Measurements from ENCODE around the gene EFCAB11.
A peak's percentile ranks its signal among the peaks of the same experiment; 100 is the strongest.
"Not testable (repeated sequence)": the region's sequence is repeated elsewhere in the genome, so short reads cannot be mapped to it uniquely, and the experiment has no call there.

The EFCAB11 gene

DNA sequence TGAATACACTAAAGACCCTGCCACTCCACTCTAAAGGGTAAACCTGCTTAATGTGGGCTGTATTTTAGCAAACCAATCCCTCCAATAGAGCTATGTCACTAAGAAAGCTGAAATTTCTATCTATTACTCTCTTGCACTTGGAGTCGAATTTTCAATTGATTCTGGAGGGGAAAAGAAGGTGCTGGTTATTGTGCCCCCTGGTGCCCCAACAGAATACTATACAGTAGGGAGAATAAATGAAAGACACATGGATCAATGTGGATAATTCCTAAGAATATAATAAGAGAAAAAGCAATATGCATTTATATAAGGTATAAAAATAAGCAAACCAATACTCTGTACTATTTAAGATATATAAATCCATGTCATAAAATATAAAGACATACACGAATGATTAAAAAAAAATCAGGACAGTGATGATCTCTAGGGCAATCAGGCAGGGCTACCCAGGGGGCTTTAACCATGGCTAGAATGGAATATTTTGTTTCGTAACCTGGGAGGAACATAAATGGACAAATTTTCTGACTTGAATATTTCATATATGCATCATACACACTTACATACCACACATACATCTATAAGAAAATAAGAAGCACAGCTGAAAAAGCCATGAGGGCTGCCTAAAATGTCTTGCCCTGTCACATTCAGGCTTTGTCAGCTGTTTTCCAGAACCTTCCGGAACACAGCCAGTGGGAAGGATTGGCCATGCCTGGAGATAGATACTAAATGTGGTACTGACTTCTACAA lies 54.4 kb downstream of the EFCAB11 start:
- DNase-seq (ENCODE audit: low read depth in 1 of 2, low spot score in 1 of 2) = peak; percentile 38 to 40
- in situ Hi-C loops (cut with HindIII; ENCODE audit: low pct_unique_long_range_greater_than_20kb, low sequenced_read_pairs) = no loop called here
- no peak for TF ChIP-seq JUND (IDR thresholded peaks at IDR 0.05; ENCODE audit: low read depth)

DNA sequence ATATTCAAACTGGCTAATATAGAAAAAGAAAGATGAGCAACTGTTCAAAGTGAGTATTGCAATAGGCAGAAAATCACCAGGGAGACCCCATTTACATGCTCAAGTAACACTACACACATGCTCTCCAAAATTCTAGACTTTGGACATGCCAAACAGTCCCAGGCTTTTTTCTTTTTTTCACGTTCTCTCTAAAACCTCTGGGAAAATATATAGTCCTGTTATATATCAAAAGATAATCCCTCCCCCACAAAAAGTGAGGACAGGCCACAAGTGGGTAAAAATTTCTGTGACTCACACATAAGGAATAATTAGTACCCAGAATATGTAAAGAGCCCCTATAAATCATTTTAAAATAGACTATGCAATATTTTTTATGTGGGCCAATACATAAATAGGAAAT lies 55.2 kb downstream of the EFCAB11 start:
- in situ Hi-C loops (cut with HindIII; ENCODE audit: low pct_unique_long_range_greater_than_20kb, low sequenced_read_pairs) = no loop called here
- no peak for DNase-seq (ENCODE audit: low read depth in 1 of 2, low spot score in 1 of 2)
- TF ChIP-seq JUND (IDR thresholded peaks at IDR 0.05; ENCODE audit: low read depth) = no peak

DNA sequence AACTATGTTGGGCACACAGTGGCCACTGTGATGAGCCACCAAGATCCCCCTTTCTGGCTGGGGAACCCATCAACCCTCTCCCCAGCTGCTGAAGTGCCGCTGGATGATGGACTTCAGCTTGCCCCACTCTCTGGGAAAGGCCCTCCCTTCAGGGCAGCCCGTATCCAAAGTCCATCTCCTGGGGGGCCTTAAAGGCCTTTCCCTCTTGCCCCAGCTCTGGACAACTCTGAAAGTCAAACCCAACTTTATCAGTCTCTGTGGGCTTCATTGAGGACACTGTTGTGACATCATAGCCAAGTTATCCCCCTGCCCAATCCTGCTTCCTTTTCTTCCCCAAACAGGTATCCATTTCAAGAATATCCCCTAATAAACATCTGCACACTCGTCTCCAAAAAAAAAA lies 61.1 kb downstream of the EFCAB11 start:
- in situ Hi-C loops (cut with HindIII; ENCODE audit: low pct_unique_long_range_greater_than_20kb, low sequenced_read_pairs); DNase-seq (ENCODE audit: low read depth in 1 of 2, low spot score in 1 of 2): not testable (repeated sequence)

DNA sequence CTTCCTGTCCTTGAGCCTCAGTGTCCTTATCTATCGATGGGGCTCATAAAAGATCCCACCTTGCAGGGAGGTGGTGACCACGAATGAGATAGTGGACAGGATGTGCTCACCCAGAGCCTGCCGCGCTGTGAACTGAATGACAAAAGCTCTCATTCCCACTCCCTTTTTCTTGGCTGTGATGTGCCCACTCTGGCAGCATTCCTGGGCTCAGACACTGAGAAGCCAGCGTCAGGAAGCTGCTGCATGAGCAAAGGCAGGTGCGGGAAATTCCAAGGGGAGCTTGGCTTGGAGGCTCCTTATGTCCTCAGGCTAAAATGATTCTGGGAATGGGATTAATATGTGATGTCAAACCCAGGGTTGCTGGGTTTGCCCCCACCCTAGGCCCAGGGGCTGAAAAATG lies 61.6 kb downstream of the EFCAB11 start:
- no peak for DNase-seq (ENCODE audit: low read depth in 1 of 2, low spot score in 1 of 2)
- in situ Hi-C loops (cut with HindIII; ENCODE audit: low pct_unique_long_range_greater_than_20kb, low sequenced_read_pairs) = no loop called here
- no peak for TF ChIP-seq JUND (IDR thresholded peaks at IDR 0.05; ENCODE audit: low read depth)

DNA sequence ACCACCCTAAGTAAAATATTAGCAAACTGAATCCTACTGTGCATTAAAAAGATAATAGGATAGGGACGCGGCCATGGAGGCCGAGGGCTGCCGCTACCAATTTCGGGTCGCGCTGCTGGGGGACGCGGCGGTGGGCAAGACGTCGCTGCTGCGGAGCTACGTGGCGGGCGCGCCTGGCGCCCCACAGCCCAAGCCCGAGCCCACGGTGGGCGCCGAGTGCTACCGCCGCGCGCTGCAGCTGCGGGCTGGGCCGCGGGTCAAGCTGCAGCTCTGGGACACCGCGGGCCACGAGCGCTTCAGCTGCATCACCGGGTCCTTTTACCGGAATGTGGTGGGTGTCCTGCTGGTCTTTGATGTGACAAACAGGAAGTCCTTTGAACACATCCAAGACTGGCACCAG lies 62.8 kb downstream of the EFCAB11 start:
- in situ Hi-C loops (cut with HindIII; ENCODE audit: low pct_unique_long_range_greater_than_20kb, low sequenced_read_pairs) = not testable (repeated sequence)

DNA sequence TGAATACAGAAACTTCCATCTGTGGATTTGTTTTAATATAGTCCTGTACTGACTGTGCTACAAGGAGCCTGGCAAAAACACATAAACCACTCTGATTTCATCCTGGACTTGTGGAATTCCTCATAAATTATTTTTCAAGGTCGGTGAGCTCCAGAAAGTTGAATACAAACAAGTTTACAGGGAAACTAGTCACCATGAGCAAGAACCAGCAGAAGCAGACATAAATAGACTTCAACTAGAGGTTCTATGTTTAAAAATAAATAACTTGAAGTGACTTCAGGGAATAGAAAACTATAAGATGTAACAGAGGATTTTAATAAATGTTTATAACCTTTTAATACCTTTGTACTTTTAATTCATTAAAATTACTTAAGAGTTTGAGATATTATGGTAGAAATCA lies 63.5 kb downstream of the EFCAB11 start:
- no peak for TF ChIP-seq JUND (IDR thresholded peaks at IDR 0.05; ENCODE audit: low read depth)
- in situ Hi-C loops (cut with HindIII; ENCODE audit: low pct_unique_long_range_greater_than_20kb, low sequenced_read_pairs) = no loop called here
- DNase-seq (ENCODE audit: low read depth in 1 of 2, low spot score in 1 of 2) = no peak

More for the DNA sequence above, 62.8 kb downstream of the EFCAB11 start:
- DNase-seq (ENCODE audit: low read depth in 1 of 2, low spot score in 1 of 2) = not testable (repeated sequence)

DNA sequence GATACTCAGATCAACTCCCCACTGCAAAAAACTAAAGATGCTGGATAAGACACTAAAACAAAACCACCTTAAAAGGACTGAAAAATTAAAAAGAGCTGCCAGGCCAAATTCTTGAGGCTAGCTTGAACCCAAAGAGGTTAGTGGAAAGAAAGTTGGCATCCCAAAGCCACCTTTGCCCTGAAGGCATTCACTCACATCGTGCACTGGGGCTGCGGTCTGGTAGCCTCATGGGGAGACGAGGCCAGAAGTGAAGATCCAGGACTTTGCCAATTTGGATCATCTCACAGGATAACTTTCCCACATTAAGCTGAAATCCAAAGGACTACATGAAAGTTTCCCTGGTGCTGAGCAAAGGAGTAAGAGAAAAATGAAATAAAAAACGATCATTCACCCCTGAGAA lies 63.9 kb downstream of the EFCAB11 start:
- no peak for DNase-seq (ENCODE audit: low read depth in 1 of 2, low spot score in 1 of 2)
- TF ChIP-seq JUND (IDR thresholded peaks at IDR 0.05; ENCODE audit: low read depth) = no peak
- in situ Hi-C loops (cut with HindIII; ENCODE audit: low pct_unique_long_range_greater_than_20kb, low sequenced_read_pairs) = no loop called here

DNA sequence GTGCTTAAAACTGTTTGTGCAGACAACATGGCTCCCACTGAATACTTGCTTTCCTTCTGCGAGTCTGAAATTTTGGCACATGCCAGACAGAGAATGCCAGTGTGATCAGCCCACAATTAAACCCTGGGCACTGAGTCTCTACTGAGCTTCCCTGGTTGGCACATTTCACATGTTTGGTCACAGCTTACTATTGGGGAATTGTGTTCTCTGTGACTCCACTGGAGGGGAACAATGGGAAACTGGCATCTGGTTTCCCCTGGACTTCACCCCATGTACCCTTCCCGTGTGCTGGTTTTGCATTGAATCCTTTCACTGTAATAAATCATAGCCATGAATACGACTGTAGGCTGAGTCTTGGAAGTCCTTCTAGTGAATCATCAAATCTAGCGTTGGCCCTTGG lies 64.9 kb downstream of the EFCAB11 start:
- DNase-seq (ENCODE audit: low read depth in 1 of 2, low spot score in 1 of 2) = no peak
- no peak for TF ChIP-seq JUND (IDR thresholded peaks at IDR 0.05; ENCODE audit: low read depth)
- in situ Hi-C loops (cut with HindIII; ENCODE audit: low pct_unique_long_range_greater_than_20kb, low sequenced_read_pairs) = no loop called here

DNA sequence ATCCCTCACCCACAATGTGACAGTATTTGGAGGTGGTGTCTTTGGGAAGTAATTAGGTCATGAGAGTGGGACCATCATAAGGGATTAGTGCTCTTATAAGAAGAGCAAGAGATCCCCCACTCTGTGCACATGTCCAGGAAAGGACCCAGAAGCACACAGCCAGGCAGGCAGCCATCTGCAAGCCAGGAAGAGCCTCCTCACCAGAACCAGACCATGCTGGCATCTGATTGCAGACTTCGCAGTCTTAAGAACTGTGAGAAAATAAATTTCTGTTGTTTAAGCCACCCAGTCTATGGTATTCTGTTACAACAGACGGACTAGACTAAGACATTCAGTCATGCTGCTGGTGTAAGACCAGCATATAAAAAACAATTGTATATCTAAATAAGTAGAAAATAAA lies 69.8 kb downstream of the EFCAB11 start:
- in situ Hi-C loops (cut with HindIII; ENCODE audit: low pct_unique_long_range_greater_than_20kb, low sequenced_read_pairs) = no loop called here
- DNase-seq (ENCODE audit: low read depth in 1 of 2, low spot score in 1 of 2) = no peak
- TF ChIP-seq JUND (IDR thresholded peaks at IDR 0.05; ENCODE audit: low read depth) = no peak

DNA sequence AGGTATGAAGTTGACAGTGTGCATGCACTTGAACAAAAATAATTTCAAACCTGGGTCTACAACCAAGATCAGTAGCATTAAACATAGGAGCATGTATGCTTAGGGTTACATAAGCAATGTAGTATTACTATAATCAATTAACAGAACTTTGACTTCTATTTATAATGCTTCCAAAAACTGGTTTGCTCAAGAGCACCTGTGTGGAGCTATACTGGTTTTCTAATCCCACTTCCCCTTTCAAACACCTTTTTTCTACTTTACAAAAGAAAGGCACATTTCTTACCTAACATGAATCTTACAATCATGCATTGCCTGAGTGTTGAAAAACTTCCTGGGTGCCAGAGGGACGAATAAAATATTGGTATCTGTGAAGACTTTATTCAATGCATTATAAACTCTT lies 72.7 kb downstream of the EFCAB11 start:
- no peak for TF ChIP-seq JUND (IDR thresholded peaks at IDR 0.05; ENCODE audit: low read depth)
- in situ Hi-C loops (cut with HindIII; ENCODE audit: low pct_unique_long_range_greater_than_20kb, low sequenced_read_pairs) = no loop called here
- DNase-seq (ENCODE audit: low read depth in 1 of 2, low spot score in 1 of 2) = no peak

DNA sequence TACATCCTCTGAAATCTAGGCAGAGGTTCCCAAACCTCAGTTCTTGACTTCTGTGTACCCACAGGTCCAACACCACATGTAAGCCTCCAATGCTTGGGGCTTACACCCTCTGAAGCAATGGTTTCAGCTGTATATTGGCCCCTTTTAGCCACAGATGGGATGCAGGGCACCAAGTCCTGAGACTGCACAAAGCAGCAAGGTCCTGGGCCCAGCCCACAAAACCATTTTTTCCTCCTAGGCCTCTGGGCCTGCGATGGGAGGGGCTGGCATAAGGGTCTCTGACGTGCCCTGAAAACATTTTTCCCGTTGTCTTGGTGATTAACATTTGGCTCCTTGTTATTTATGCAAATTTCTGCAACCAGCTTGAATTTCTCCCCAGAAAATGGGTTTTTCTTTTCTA lies 80.4 kb downstream of the EFCAB11 start:
- in situ Hi-C loops (cut with HindIII; ENCODE audit: low pct_unique_long_range_greater_than_20kb, low sequenced_read_pairs); DNase-seq (ENCODE audit: low read depth in 1 of 2, low spot score in 1 of 2): not testable (repeated sequence)

DNA sequence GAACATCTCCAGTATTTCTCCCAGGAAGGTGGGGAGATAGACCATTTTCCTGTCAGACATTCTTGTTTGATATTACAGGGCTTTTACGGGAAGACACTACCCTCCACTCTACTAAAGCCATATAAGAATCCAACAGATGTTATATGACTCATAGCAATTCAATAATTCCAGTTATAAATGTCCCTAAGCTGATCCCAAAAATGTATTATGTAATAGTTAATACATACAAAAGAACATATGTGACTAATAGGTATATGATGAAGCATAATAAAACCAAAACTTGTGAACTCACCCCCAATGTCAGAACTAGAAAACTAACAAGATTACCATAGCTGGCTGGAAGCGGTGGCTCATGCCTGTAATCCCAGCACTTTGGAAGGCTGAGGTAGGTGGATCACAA lies 84.2 kb downstream of the EFCAB11 start:
- TF ChIP-seq JUND (IDR thresholded peaks at IDR 0.05; ENCODE audit: low read depth) = no peak
- in situ Hi-C loops (cut with HindIII; ENCODE audit: low pct_unique_long_range_greater_than_20kb, low sequenced_read_pairs) = no loop called here
- no peak for DNase-seq (ENCODE audit: low read depth in 1 of 2, low spot score in 1 of 2)

DNA sequence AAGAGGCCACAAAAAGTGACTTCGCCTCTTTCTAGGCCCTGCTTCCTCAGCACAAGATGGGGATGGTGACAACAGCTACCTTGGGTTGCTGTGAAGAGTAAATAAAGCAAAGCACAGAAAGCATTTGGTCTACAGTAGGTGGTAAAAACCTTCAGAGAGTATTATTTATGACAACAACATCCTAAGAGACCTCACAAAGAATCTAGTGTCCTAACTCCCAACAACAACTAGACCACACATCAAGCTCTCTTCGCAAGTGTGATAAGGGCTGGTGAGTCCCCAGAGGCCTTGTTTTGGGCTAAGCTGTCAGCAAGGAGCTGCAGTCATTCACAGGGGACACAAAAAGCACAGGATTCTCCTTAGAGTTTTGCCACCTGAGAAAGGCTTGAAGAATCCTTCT lies 84.9 kb downstream of the EFCAB11 start:
- DNase-seq (ENCODE audit: low read depth in 1 of 2, low spot score in 1 of 2) = no peak
- no peak for TF ChIP-seq JUND (IDR thresholded peaks at IDR 0.05; ENCODE audit: low read depth)
- in situ Hi-C loops (cut with HindIII; ENCODE audit: low pct_unique_long_range_greater_than_20kb, low sequenced_read_pairs) = no loop called here

DNA sequence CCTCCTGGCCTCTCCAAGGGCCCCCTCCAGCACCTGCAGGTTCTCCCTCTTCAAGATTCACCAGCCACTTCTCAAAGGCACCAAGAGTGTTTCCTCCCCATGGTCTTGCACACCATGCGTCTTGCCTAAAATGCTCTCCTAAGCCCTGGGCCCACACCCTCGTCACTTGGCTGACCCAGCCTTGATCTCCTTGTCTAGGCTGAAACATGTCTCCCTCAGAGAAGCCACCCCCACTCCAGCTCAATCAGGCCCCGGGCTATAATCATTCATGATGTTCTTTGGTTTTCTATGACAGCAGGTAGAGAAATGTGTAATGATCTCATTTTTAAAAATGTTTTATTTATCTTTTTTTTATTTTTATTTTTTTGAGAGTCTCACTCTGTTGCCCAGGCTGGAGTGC lies 88.1 kb downstream of the EFCAB11 start:
- no peak for TF ChIP-seq JUND (IDR thresholded peaks at IDR 0.05; ENCODE audit: low read depth)
- no peak for DNase-seq (ENCODE audit: low read depth in 1 of 2, low spot score in 1 of 2)
- in situ Hi-C loops (cut with HindIII; ENCODE audit: low pct_unique_long_range_greater_than_20kb, low sequenced_read_pairs) = no loop called here

Measured in T47D (cell line).